PC-3 (cell line): ENCODE measurements around the gene KAZN. TPM values are rescaled to one million over a fixed set of nuclear protein-coding genes. Genes with fewer than 3 reads are reported as not detected.

Experiments
- ATAC-seq: fragments of 200-7000 bp; cut with Tn5 transposase; 2 replicates; pipeline ENCODE4 v1.9.1; 2020; ENCODE audit warnings: mild to moderate bottlenecking, moderate library complexity
- BruUV-seq: library from RNA; stranded (reverse); fragments of 400-500 nt; replicated peaks from 2 replicates; lab custom pipeline; 2021; lab: Mats Ljungman, UMichigan
- CTCF ChIA-PET: fragments of 300-600 bp; sonication (Branson Sonifier 250); formaldehyde crosslinking; loops from one replicate; lab custom pipeline; 2022; ENCODE audit warnings: antibody characterized with exemption; lab: Charles Lee
- POLR2A ChIA-PET: fragments of 300-600 bp; sonication (Branson Sonifier 250); formaldehyde crosslinking; loops from one replicate; lab custom pipeline; 2022; ENCODE audit warnings: antibody characterized with exemption; ENCODE audit not compliant: unreplicated experiment; lab: Charles Lee
- DNase-seq: peaks from one replicate; pipeline ENCODE4 v3.0.0-alpha.2; 2015
- H2AFZ ChIP-seq: fragments of 300-600 bp; sonication (generic); 2 replicates; pipeline ENCODE4 v1.6.0; 2016; ENCODE audit warnings: antibody characterized with exemption, low read length
- H3F3A ChIP-seq: fragments of 300-600 bp; sonication (generic); one replicate; pipeline ENCODE4 v1.6.0; 2017; ENCODE audit warnings: antibody characterized with exemption, low read length, control low read depth, mild to moderate bottlenecking; ENCODE audit not compliant: unreplicated experiment
- H3K27ac ChIP-seq: fragments of 300-600 bp; sonication (generic); 2 replicates; pipeline ENCODE4 v1.5.1; 2016; ENCODE audit warnings: mild to moderate bottlenecking, low read length
- H3K27me3 ChIP-seq: fragments of 300-600 bp; sonication (generic); 2 replicates; pipeline ENCODE4 v1.6.1; 2016; ENCODE audit warnings: low read length, mixed read lengths
- H3K36me3 ChIP-seq: fragments of 300-600 bp; sonication (generic); 2 replicates; pipeline ENCODE4 v1.6.1; 2016; ENCODE audit warnings: low read depth, mixed run types, low read length, mixed read lengths
- H3K4me1 ChIP-seq: fragments of 300-600 bp; sonication (generic); 2 replicates; pipeline ENCODE4 v1.5.1; 2016; ENCODE audit warnings: low read length; ENCODE audit not compliant: insufficient read depth
- H3K4me2 ChIP-seq: fragments of 300-600 bp; sonication (generic); 2 replicates; pipeline ENCODE4 v1.6.0; 2016; ENCODE audit warnings: low read length
- H3K4me3 ChIP-seq: fragments of 300-600 bp; sonication (generic); 2 replicates; pipeline ENCODE4 v1.5.1; 2016; ENCODE audit warnings: mild to moderate bottlenecking, low read length, mixed read lengths
- H3K79me2 ChIP-seq: fragments of 300-600 bp; sonication (generic); 2 replicates; pipeline ENCODE4 v1.6.1; 2017; ENCODE audit warnings: low read length, mixed read lengths
- H3K9ac ChIP-seq: fragments of 300-600 bp; sonication (generic); 2 replicates; pipeline ENCODE4 v1.6.0; 2016; ENCODE audit warnings: mild to moderate bottlenecking, low read length
- H3K9me2 ChIP-seq: fragments of 300-600 bp; sonication (generic); replicated peaks from 2 replicates; pipeline ENCODE4 v1.6.1; 2016; ENCODE audit warnings: mixed run types, low read length, mixed read lengths
- H3K9me3 ChIP-seq: fragments of 300-600 bp; sonication (generic); 2 replicates; pipeline ENCODE4 v1.6.1; 2016; ENCODE audit warnings: low read length, mixed read lengths
- H4K20me1 ChIP-seq: fragments of 300-600 bp; sonication (generic); 2 replicates; pipeline ENCODE4 v1.6.1; 2016; ENCODE audit warnings: low read length, mixed read lengths
- EZH2 ChIP-seq: fragments of 300-600 bp; sonication (generic); IDR thresholded peaks from one replicate; pipeline ENCODE4 v1.6.1; 2017; ENCODE audit warnings: antibody characterized with exemption, mild to moderate bottlenecking, low read length; ENCODE audit not compliant: unreplicated experiment
- EZH2phosphoT487 ChIP-seq: fragments of 300-600 bp; sonication (generic); IDR thresholded peaks from 2 replicates; pipeline ENCODE4 v1.6.1; 2018; ENCODE audit warnings: mild to moderate bottlenecking, antibody characterized with exemption, low read length, borderline replicate concordance
- intact Hi-C: fragments of 100-400 bp; cut with micrococcal nuclease; formaldehyde crosslinking; loops from 2 replicates; pipeline ENCODE4 v1.9.0; 2023
- total RNA-seq: library from RNA; depleted of rRNA; stranded (reverse); fragments of >200 nt; gene quantifications from 2 replicates; pipeline ENCODE4 v1.2.3, GENCODE V29; 2014
- TF ChIP-seq, protein P1 (sequence below): fragments of 300-600 bp; sonication (generic); conservative IDR thresholded peaks from 2 replicates; pipeline ENCODE4 v1.5.1; 2017; ENCODE audit warnings: antibody characterized with exemption, low read depth, mild to moderate bottlenecking, low read length

The KAZN gene
- total RNA-seq, 1 experiment from 2014 or later, result 2.0 TPM

DNA sequence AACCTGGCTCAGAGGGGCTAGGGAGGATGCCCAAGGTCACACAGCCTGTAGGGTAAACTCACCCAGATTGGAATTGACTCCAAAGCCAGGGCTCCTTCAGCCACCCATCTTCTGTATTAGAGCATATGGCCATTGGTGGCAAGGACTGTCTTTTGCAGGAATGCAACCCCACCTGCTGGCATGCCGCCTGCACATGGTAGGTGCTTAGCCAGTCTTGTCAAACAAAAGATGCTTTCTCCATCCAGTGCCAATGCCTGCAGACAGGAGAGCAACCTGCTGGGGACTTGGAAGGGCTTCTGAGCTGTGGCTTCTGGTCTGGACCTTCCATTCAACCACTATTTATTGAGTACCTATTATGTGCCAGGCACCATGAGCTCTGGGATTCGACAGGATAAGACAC is 459.8 kb downstream of the KAZN start:
- TF ChIP-seq, protein P1, sequence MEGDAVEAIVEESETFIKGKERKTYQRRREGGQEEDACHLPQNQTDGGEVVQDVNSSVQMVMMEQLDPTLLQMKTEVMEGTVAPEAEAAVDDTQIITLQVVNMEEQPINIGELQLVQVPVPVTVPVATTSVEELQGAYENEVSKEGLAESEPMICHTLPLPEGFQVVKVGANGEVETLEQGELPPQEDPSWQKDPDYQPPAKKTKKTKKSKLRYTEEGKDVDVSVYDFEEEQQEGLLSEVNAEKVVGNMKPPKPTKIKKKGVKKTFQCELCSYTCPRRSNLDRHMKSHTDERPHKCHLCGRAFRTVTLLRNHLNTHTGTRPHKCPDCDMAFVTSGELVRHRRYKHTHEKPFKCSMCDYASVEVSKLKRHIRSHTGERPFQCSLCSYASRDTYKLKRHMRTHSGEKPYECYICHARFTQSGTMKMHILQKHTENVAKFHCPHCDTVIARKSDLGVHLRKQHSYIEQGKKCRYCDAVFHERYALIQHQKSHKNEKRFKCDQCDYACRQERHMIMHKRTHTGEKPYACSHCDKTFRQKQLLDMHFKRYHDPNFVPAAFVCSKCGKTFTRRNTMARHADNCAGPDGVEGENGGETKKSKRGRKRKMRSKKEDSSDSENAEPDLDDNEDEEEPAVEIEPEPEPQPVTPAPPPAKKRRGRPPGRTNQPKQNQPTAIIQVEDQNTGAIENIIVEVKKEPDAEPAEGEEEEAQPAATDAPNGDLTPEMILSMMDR, result no peak
- TF ChIP-seq EZH2phosphoT487, result no peak
- no peak for TF ChIP-seq EZH2
- H3K9me2 ChIP-seq, result no peaks in the 10 kb centered on the region
- no peak for DNase-seq
- H3K4me1 ChIP-seq, result peaks cover 12% of the 10 kb centered on the region
- no peak overlapping the region for H3K4me2 ChIP-seq
- no peaks in the 10 kb centered on the region for H3K27me3 ChIP-seq
- H3K9me3 ChIP-seq, result no peaks in the 10 kb centered on the region
- ATAC-seq, result no peak
- no peak overlapping the region for H3K27ac ChIP-seq
- no peaks in the 10 kb centered on the region for H3K36me3 ChIP-seq
- H2AFZ ChIP-seq, result no peak overlapping the region
- ChIA-PET POLR2A (no interaction called here), CTCF (no interaction called here)
- no peaks in the 10 kb centered on the region for H4K20me1 ChIP-seq
- intact Hi-C loops, result no loop called here
- BruUV-seq, result no TSS peak
- H3K79me2 ChIP-seq, result no peaks in the 10 kb centered on the region
- no peak overlapping the region for H3K9ac ChIP-seq
- H3F3A ChIP-seq, result no peaks in the 10 kb centered on the region
- no peak overlapping the region for H3K4me3 ChIP-seq

DNA sequence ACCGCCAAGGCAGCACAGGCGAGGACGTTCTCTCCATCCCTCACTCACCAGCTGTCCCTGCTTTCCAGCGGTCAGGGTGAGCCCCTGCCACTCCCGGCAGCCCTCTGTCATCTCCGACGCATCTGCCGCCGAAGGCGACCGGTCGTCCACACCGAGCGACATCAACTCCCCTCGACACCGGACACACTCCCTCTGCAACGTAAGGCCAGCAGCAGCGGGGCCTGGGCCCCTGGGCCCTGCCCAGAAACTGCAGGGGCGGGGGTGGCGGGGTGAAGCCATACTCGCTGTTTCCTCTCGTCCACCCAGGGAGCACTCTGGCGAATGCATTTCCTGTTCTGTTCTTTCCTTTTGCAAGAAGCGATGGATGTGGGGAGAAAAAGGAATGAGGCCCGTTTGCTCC is 461.6 kb downstream of the KAZN start:
- Histone ChIP-seq H3K9me3 (no peaks in the 10 kb centered on the region), H3K27ac (no peak overlapping the region), H3K4me3 (no peak overlapping the region), H3K27me3 (no peaks in the 10 kb centered on the region), H3F3A (no peaks in the 10 kb centered on the region), H3K4me1 (peaks cover 12% of the 10 kb centered on the region), H4K20me1 (no peaks in the 10 kb centered on the region), H2AFZ (no peak overlapping the region), H3K4me2 (no peak overlapping the region), H3K79me2 (no peaks in the 10 kb centered on the region), H3K9ac (no peak overlapping the region), H3K36me3 (no peaks in the 10 kb centered on the region), H3K9me2 (no peaks in the 10 kb centered on the region)
- intact Hi-C loops, result no loop called here
- no peak for DNase-seq
- no peak for TF ChIP-seq EZH2
- TF ChIP-seq, protein P1, result no peak
- TF ChIP-seq EZH2phosphoT487, result no peak
- CTCF ChIA-PET, result no interaction called here
- ATAC-seq, result no peak
- no TSS peak for BruUV-seq
- POLR2A ChIA-PET, result no interaction called here

DNA sequence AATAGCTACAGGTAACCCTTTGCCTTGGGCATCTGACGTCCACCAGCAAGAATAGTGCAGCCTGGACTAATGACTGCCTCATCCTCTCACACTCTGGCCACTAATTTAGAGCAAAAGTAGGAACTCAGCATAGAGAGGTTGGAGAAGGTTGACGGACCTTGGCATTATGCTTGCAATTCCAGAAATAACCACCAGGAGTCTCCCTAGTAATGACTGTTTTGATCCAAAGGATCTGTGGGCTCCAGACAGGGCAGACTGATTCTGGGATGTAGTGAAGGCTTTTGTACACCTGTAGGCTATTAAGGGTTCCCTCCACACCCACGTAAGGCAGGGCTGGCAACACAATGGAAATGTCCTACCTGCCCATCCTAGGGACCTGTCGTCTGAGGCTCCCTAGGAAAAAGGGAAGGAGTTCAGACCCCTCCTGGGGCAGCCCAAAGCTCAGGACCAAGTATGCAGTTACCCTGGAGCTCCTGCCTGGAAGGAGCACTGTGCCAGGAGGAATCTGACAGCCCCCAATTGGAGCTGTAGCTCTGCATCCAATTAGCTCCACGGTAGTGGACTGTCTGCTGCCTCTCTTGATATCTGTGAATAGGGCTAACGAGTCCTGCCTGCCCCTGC is 464.1 kb downstream of the KAZN start:
- Histone ChIP-seq H3K79me2 (no peaks in the 10 kb centered on the region), H2AFZ (no peak overlapping the region), H3K4me3 (no peak overlapping the region), H3K4me1 (no peaks in the 10 kb centered on the region), H3K9me3 (no peaks in the 10 kb centered on the region), H3K27ac (no peak overlapping the region), H3K27me3 (no peaks in the 10 kb centered on the region), H3K9me2 (no peaks in the 10 kb centered on the region), H3K9ac (no peak overlapping the region), H3F3A (no peaks in the 10 kb centered on the region), H3K36me3 (no peaks in the 10 kb centered on the region), H3K4me2 (no peak overlapping the region), H4K20me1 (no peaks in the 10 kb centered on the region)
- DNase-seq (peak; percentile 66), ATAC-seq (peak; percentile 31; the same call in 1 of the 2 replicates)
- BruUV-seq, result no TSS peak
- TF ChIP-seq, protein P1, result peak; percentile 73
- no peak for TF ChIP-seq EZH2phosphoT487
- ChIA-PET POLR2A (no interaction called here), CTCF (no interaction called here)
- intact Hi-C loops, result no loop called here
